CD4-positive, CD25-positive, alpha-beta regulatory T cell (primary cell): ENCODE results near the gene CNTN4. TPM values are rescaled to one million over a fixed set of nuclear protein-coding genes. Genes with fewer than 3 reads are reported as not detected.

Experiments used
- ATAC-seq, 2 donors: fragments of 150-1000 bp; cut with Tn5 transposase; one replicate each; pipeline ENCODE4 v1.10.0; 2021; ENCODE audit warnings: low read depth in 2 of 2, moderate number of reproducible peaks in 2 of 2, moderate library complexity in 1 of 2
- DNase-seq, 3 donors: peaks; one replicate each; pipeline versions ENCODE4 v3.0.0 to v3.0.0-alpha.2; 2012 to 2022; ENCODE audit warnings: mixed read lengths in 1 of 3
- H3K27ac ChIP-seq: one replicate; pipeline ENCODE4 v1.7.0; 2013; ENCODE audit warnings: mild to moderate bottlenecking, low read length; ENCODE audit not compliant: insufficient read depth, poor library complexity, severe bottlenecking
- H3K27me3 ChIP-seq: one replicate; pipeline ENCODE4 v1.7.0; 2013; ENCODE audit warnings: low read length; ENCODE audit not compliant: control insufficient read depth, insufficient read depth
- H3K36me3 ChIP-seq: one replicate; pipeline ENCODE4 v1.7.0; 2013; ENCODE audit warnings: mild to moderate bottlenecking, low read length, moderate library complexity; ENCODE audit not compliant: control insufficient read depth, insufficient read depth
- H3K4me1 ChIP-seq: 2 replicates; pipeline ENCODE4 v1.7.0; 2013; ENCODE audit warnings: mild to moderate bottlenecking, low read length; ENCODE audit not compliant: insufficient read depth, control insufficient read depth, poor library complexity, severe bottlenecking
- H3K4me3 ChIP-seq: one replicate; pipeline ENCODE4 v1.7.0; 2013; ENCODE audit warnings: low read depth, mild to moderate bottlenecking, low read length, moderate library complexity
- H3K9me3 ChIP-seq, 2 experiments: 1 replicate in 1 of 2; 2 replicates in 1 of 2; pipeline ENCODE4 v1.7.0; 2013; ENCODE audit warnings: low read length in 2 of 2, mild to moderate bottlenecking in 1 of 2, moderate library complexity in 1 of 2; ENCODE audit not compliant: control insufficient read depth in 2 of 2
- H3K27ac Mint-ChIP-seq, 3 donors: one replicate each; pipeline ENCODE4 v1.8.0; 2020 to 2022; ENCODE audit warnings: mild to moderate bottlenecking in 3 of 3, mixed read lengths in 3 of 3, moderate library complexity in 2 of 3
- H3K27me3 Mint-ChIP-seq: one replicate; pipeline ENCODE4 v1.8.0; 2022; ENCODE audit warnings: mild to moderate bottlenecking, mixed read lengths
- H3K36me3 Mint-ChIP-seq: one replicate; pipeline ENCODE4 v1.8.0; 2020; ENCODE audit warnings: mixed read lengths
- H3K4me1 Mint-ChIP-seq, 4 donors: one replicate each; pipeline ENCODE4 v1.8.0; 2020 to 2022; ENCODE audit warnings: mixed read lengths in 4 of 4, mild to moderate bottlenecking in 1 of 4
- H3K4me3 Mint-ChIP-seq, 4 donors: one replicate each; pipeline ENCODE4 v1.8.0; 2020 to 2022; ENCODE audit warnings: mild to moderate bottlenecking in 4 of 4, mixed read lengths in 4 of 4, moderate library complexity in 3 of 4
- H3K9me3 Mint-ChIP-seq, 7 donors: one replicate each; pipeline ENCODE4 v1.8.0; 2020 to 2022; ENCODE audit warnings: mixed read lengths in 7 of 7, mild to moderate bottlenecking in 3 of 7, moderate library complexity in 2 of 7
- polyA plus RNA-seq, 4 donors: library from polyadenylated mRNA; unstranded; fragments of 300-500 nt; fragmentation: Illumina TruSeq; gene quantifications; one replicate each; pipeline ENCODE4 v1.2.3, GENCODE V29; 2021
- total RNA-seq: library from RNA; stranded (reverse); gene quantifications from one replicate; pipeline ENCODE4 v1.2.3, GENCODE V29; 2022

Gene CNTN4
- total and polyA plus RNA-seq, 5 donors from 2014 or later, result not detected

GRCh38 chr3:2711081-2711480, 612.4 kb downstream of the CNTN4 start:
- no peak overlapping the region for H3K4me3 Mint-ChIP-seq
- no peaks in the 10 kb centered on the region for H3K27me3 ChIP-seq
- H3K27ac ChIP-seq, result no peak overlapping the region
- no peaks in the 10 kb centered on the region for H3K36me3 ChIP-seq
- H3K4me1 Mint-ChIP-seq, result no peaks in the 10 kb centered on the region
- no peaks in the 10 kb centered on the region for H3K9me3 ChIP-seq
- no peaks in the 10 kb centered on the region for H3K4me1 ChIP-seq
- H3K27ac Mint-ChIP-seq, result no peak overlapping the region
- ATAC-seq (no peak), DNase-seq (no peak)
- no peak overlapping the region for H3K4me3 ChIP-seq
- H3K27me3 Mint-ChIP-seq, result no peaks in the 10 kb centered on the region
- H3K9me3 Mint-ChIP-seq, result peaks cover 0 to 5% (median 0%) of the 10 kb centered on the region in 7 donors
- H3K36me3 Mint-ChIP-seq, result no peaks in the 10 kb centered on the region

- Histone ChIP-seq H3K27ac (no peak overlapping the region), H3K27me3 (no peaks in the 10 kb centered on the region), H3K36me3 (no peaks in the 10 kb centered on the region), H3K4me3 (no peak overlapping the region), H3K4me1 (no peaks in the 10 kb centered on the region), H3K9me3 (no peaks in the 10 kb centered on the region)
- Mint-ChIP-seq H3K4me1 (no peaks in the 10 kb centered on the region), H3K27ac (no peak overlapping the region), H3K9me3 (peaks cover 0 to 3% (median 0%) of the 10 kb centered on the region in 7 donors), H3K27me3 (no peaks in the 10 kb centered on the region), H3K4me3 (no peak overlapping the region), H3K36me3 (no peaks in the 10 kb centered on the region)
- no peak for ATAC-seq
- no peak for DNase-seq
These were observed 615.3 kb downstream of the CNTN4 start for GRCh38 chr3:2713923-2714322.

DNA sequence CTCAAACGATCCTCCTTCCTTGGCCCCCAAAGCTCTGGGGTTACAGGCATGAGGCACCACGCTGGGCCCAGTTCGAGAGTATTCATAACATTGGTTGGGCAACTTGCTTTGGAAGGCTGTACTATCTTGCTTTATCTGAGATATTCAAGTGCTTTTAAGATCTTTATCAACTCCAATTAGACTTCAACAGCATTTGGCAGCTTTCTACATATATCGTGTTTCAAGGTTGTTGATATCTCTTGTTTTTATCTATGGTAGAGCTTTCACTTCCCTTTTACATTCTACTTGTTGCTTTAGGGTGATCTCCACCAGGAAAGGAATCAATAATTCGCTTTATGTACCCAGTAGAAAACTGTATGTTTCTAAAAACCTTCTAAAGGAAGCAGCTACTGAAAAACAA, 616.2 kb downstream of the CNTN4 start:
- H3K27me3 Mint-ChIP-seq, result no peaks in the 10 kb centered on the region
- Histone ChIP-seq H3K36me3 (no peaks in the 10 kb centered on the region), H3K27ac (no peak overlapping the region), H3K4me1 (no peaks in the 10 kb centered on the region), H3K4me3 (no peak overlapping the region), H3K9me3 (no peaks in the 10 kb centered on the region), H3K27me3 (no peaks in the 10 kb centered on the region)
- H3K36me3 Mint-ChIP-seq, result no peaks in the 10 kb centered on the region
- no peak overlapping the region for H3K4me3 Mint-ChIP-seq
- no peak for DNase-seq
- peaks cover 0 to 3% (median 0%) of the 10 kb centered on the region in 7 donors for H3K9me3 Mint-ChIP-seq
- no peak for ATAC-seq
- H3K4me1 Mint-ChIP-seq, result no peaks in the 10 kb centered on the region
- H3K27ac Mint-ChIP-seq, result no peak overlapping the region

- no peak overlapping the region for H3K4me3 ChIP-seq
- Mint-ChIP-seq H3K4me3 (no peak overlapping the region), H3K9me3 (peaks cover 0 to 4% (median 0%) of the 10 kb centered on the region in 7 donors), H3K27me3 (no peaks in the 10 kb centered on the region), H3K4me1 (no peaks in the 10 kb centered on the region), H3K36me3 (no peaks in the 10 kb centered on the region), H3K27ac (no peak overlapping the region)
- no peak overlapping the region for H3K27ac ChIP-seq
- DNase-seq (no peak), ATAC-seq (no peak)
- H3K4me1 ChIP-seq, result no peaks in the 10 kb centered on the region
- no peaks in the 10 kb centered on the region for H3K27me3 ChIP-seq
- H3K9me3 ChIP-seq, result no peaks in the 10 kb centered on the region
- H3K36me3 ChIP-seq, result no peaks in the 10 kb centered on the region
These were observed 628.4 kb downstream of the CNTN4 start for GRCh38 chr3:2727101-2727500.

- peak overlapping the region in 1 of 3 donors; percentile 6 for H3K27ac Mint-ChIP-seq
- H3K4me1 ChIP-seq, result no peaks in the 10 kb centered on the region
- H3K4me1 Mint-ChIP-seq, result no peaks in the 10 kb centered on the region
- H3K27me3 ChIP-seq, result no peaks in the 10 kb centered on the region
- H3K9me3 ChIP-seq, result no peaks in the 10 kb centered on the region
- H3K4me3 Mint-ChIP-seq, result no peak overlapping the region
- no peak overlapping the region for H3K4me3 ChIP-seq
- H3K27ac ChIP-seq, result no peak overlapping the region
- no peaks in the 10 kb centered on the region for H3K27me3 Mint-ChIP-seq
- no peaks in the 10 kb centered on the region for H3K36me3 ChIP-seq
- H3K36me3 Mint-ChIP-seq, result no peaks in the 10 kb centered on the region
- peaks cover 0 to 3% (median 0%) of the 10 kb centered on the region in 7 donors for H3K9me3 Mint-ChIP-seq
- ATAC-seq (no peak), DNase-seq (no peak)
These were observed 629.1 kb downstream of the CNTN4 start for GRCh38 chr3:2727610-2728318.

GRCh38 chr3:2731843-2732242, 633.2 kb downstream of the CNTN4 start:
- no peak overlapping the region for H3K4me3 ChIP-seq
- no peaks in the 10 kb centered on the region for H3K27me3 ChIP-seq
- Mint-ChIP-seq H3K36me3 (no peaks in the 10 kb centered on the region), H3K4me1 (no peaks in the 10 kb centered on the region), H3K4me3 (no peak overlapping the region), H3K9me3 (peaks cover 0 to 6% (median 0%) of the 10 kb centered on the region in 7 donors), H3K27me3 (no peaks in the 10 kb centered on the region), H3K27ac (no peak overlapping the region)
- no peak for ATAC-seq
- H3K4me1 ChIP-seq, result no peaks in the 10 kb centered on the region
- DNase-seq, result no peak
- H3K36me3 ChIP-seq, result no peaks in the 10 kb centered on the region
- no peaks in the 10 kb centered on the region for H3K9me3 ChIP-seq
- H3K27ac ChIP-seq, result no peak overlapping the region

DNA sequence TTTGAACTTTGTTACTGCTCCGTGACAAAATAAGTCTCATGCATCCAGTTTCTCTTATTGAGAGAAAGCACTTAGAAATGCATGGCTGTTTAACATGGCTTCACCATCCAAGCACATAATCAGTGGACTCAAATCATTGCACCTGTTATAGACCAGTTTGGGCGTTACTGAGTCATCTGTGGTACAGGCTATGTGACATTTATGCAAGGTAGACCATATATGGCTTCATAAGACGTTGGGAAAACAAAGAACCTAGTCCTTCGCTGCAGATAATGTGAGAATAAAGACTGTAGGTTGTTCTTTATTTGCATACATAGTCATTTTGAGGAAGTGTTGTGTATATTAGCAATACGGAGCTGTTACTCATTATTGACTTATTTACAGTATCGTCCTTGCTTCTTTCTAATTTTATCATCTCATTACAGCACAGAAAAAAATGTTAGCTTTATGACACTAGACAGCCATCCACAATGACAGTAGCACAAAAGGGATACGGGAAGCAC, 636.8 kb downstream of the CNTN4 start:
- no peak overlapping the region for H3K4me3 Mint-ChIP-seq
- H3K27me3 Mint-ChIP-seq, result no peaks in the 10 kb centered on the region
- no peaks in the 10 kb centered on the region for H3K27me3 ChIP-seq
- no peaks in the 10 kb centered on the region for H3K4me1 ChIP-seq
- no peak for ATAC-seq
- peaks cover 0 to 6% (median 0%) of the 10 kb centered on the region in 7 donors for H3K9me3 Mint-ChIP-seq
- H3K36me3 ChIP-seq, result no peaks in the 10 kb centered on the region
- H3K27ac Mint-ChIP-seq, result peak overlapping the region in 1 of 3 donors; percentile 15
- no peak for DNase-seq
- no peak overlapping the region for H3K4me3 ChIP-seq
- no peak overlapping the region for H3K27ac ChIP-seq
- no peaks in the 10 kb centered on the region for H3K4me1 Mint-ChIP-seq
- no peaks in the 10 kb centered on the region for H3K9me3 ChIP-seq
- no peaks in the 10 kb centered on the region for H3K36me3 Mint-ChIP-seq

DNA sequence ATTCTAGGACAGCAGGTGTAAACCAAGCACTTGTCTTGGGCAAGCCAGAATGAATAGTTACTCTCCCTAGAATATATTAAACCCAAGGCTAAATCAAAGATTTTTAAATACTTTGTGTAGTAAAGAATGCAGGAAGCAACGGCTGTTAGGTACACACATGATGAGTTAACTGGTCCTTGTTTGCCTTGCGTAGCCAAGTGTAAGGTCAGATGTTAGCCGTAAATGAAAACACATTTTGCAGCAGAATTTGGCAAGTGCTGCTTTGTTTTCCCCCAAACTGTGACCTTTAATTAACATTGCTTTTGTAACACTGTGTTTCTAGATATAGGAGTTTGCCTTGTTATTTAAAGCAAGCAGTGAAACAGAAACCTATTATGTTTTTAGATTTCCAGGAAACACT, 642.9 kb downstream of the CNTN4 start:
- Histone ChIP-seq H3K4me3 (no peak overlapping the region), H3K27me3 (no peaks in the 10 kb centered on the region), H3K27ac (no peak overlapping the region), H3K36me3 (no peaks in the 10 kb centered on the region), H3K4me1 (no peaks in the 10 kb centered on the region), H3K9me3 (no peaks in the 10 kb centered on the region)
- Mint-ChIP-seq H3K36me3 (no peaks in the 10 kb centered on the region), H3K9me3 (no peaks in the 10 kb centered on the region), H3K4me3 (no peak overlapping the region), H3K27ac (no peak overlapping the region), H3K27me3 (no peaks in the 10 kb centered on the region), H3K4me1 (no peaks in the 10 kb centered on the region)
- DNase-seq (no peak), ATAC-seq (no peak)
